ENCODE measurements around the gene MYBPC3. TPM values are rescaled to one million over a fixed set of nuclear protein-coding genes. Genes with fewer than 3 reads are reported as not detected.
A peak's percentile ranks its signal among the peaks of the same experiment; 100 is the strongest.

MYBPC3 gene
- total and polyA plus RNA-seq, 2 donors from 2014 or later, result 0.19 to 0.52 TPM

GRCh38 chr11:47388697-47389576 is 36.4 kb upstream of the MYBPC3 start:
- no peak for FAIRE-seq
- Histone ChIP-seq H3K4me1 (ENCODE audit: control insufficient read depth in 2 of 3, insufficient read depth in 2 of 3, low read depth in 1 of 3, low read length in 3 of 3) (no peaks in the 10 kb centered on the region), H3K27me3 (ENCODE audit: control insufficient read depth, insufficient read depth, low read length) (no peaks in the 10 kb centered on the region), H3K9me3 (ENCODE audit: control insufficient read depth in 2 of 3, insufficient read depth in 1 of 3, low read length in 3 of 3) (no peaks in the 10 kb centered on the region), H3K4me3 (ENCODE audit: low read length in 3 of 3) (no peak overlapping the region), H3K36me3 (ENCODE audit: control insufficient read depth in 2 of 3, insufficient read depth in 3 of 3, low read length in 3 of 3) (no peaks in the 10 kb centered on the region), H3K27ac (ENCODE audit: low read depth in 2 of 2, low read length in 2 of 2) (peak overlapping the region in 1 of 2 donors; percentile 28), H3K9ac (ENCODE audit: low read length in 3 of 3) (no peak overlapping the region)
- TF ChIP-seq, protein P1, sequence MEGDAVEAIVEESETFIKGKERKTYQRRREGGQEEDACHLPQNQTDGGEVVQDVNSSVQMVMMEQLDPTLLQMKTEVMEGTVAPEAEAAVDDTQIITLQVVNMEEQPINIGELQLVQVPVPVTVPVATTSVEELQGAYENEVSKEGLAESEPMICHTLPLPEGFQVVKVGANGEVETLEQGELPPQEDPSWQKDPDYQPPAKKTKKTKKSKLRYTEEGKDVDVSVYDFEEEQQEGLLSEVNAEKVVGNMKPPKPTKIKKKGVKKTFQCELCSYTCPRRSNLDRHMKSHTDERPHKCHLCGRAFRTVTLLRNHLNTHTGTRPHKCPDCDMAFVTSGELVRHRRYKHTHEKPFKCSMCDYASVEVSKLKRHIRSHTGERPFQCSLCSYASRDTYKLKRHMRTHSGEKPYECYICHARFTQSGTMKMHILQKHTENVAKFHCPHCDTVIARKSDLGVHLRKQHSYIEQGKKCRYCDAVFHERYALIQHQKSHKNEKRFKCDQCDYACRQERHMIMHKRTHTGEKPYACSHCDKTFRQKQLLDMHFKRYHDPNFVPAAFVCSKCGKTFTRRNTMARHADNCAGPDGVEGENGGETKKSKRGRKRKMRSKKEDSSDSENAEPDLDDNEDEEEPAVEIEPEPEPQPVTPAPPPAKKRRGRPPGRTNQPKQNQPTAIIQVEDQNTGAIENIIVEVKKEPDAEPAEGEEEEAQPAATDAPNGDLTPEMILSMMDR (IDR thresholded peaks at IDR 0.05; ENCODE audit: borderline replicate concordance, extremely low read depth, insufficient read depth), result no peak
- intact Hi-C loops (cut with DNase I), result no loop called here
- DNase-seq, result no peak

DNA sequence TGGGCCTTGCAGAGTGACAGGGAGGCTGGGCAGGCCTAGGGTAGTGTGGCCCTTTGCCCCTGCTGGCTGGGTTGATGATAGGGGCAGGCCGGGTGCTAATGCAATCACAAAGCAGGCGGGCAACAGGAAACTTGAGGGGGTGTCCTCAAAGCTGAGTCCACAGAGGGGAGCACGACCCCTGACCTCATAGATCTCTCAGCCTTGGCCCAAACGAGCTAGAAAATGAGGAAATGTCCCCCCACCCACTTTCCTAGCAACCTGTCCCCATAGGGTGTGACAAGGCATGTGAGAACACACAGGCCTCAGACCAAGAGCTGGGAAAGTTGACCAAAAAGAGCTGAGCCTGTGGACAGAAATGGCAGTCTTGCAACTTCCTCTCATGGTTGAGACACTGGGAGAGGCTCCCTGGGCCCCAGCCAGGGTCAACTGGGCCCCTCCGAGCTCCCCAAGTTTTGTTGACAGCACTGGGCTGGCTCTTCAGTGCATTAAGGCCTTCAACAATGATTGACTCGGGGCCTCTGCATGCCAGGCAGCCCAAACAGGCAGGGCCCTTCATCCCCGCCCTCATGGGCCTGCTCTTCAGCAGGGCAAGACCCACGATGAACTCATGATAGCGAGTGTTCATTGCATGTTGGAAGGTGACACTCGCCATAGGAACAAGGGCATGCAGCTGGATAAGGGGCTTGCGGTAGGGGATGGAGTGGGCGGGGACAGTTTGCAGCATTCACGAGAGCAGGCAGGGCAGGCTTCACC is 35.6 kb upstream of the MYBPC3 start:
- FAIRE-seq, result no peak
- no peak for DNase-seq

GRCh38 chr11:47384498-47384897 is 32.0 kb upstream of the MYBPC3 start:
- H3K36me3 ChIP-seq (ENCODE audit: control insufficient read depth in 2 of 3, insufficient read depth in 3 of 3, low read length in 3 of 3), result no peaks in the 10 kb centered on the region
- no peak overlapping the region for H3K27ac ChIP-seq (ENCODE audit: low read depth in 2 of 2, low read length in 2 of 2)
- no peak for DNase-seq
- FAIRE-seq, result no peak
- no peak overlapping the region for H3K4me3 ChIP-seq (ENCODE audit: low read length in 3 of 3)
- H3K4me1 ChIP-seq (ENCODE audit: control insufficient read depth in 2 of 3, insufficient read depth in 2 of 3, low read depth in 1 of 3, low read length in 3 of 3), result no peaks in the 10 kb centered on the region
- peaks cover 0 to 2% (median 0%) of the 10 kb centered on the region in 3 donors for H3K9me3 ChIP-seq (ENCODE audit: control insufficient read depth in 2 of 3, insufficient read depth in 1 of 3, low read length in 3 of 3)
- TF ChIP-seq, protein P1 (IDR thresholded peaks at IDR 0.05; ENCODE audit: borderline replicate concordance, extremely low read depth, insufficient read depth), result no peak
- H3K27me3 ChIP-seq (ENCODE audit: control insufficient read depth, insufficient read depth, low read length), result no peaks in the 10 kb centered on the region
- no peak overlapping the region for H3K9ac ChIP-seq (ENCODE audit: low read length in 3 of 3)
- intact Hi-C loops (cut with DNase I), result no loop called here

More for the DNA sequence above, 35.6 kb upstream of the MYBPC3 start:
- intact Hi-C loops (cut with DNase I), result no loop called here
- no peak overlapping the region for H3K9ac ChIP-seq (ENCODE audit: low read length in 3 of 3)
- no peak overlapping the region for H3K27ac ChIP-seq (ENCODE audit: low read depth in 2 of 2, low read length in 2 of 2)
- no peaks in the 10 kb centered on the region for H3K9me3 ChIP-seq (ENCODE audit: control insufficient read depth in 2 of 3, insufficient read depth in 1 of 3, low read length in 3 of 3)
- H3K4me3 ChIP-seq (ENCODE audit: low read length in 3 of 3), result no peak overlapping the region
- TF ChIP-seq, protein P1 (IDR thresholded peaks at IDR 0.05; ENCODE audit: borderline replicate concordance, extremely low read depth, insufficient read depth), result no peak
- H3K36me3 ChIP-seq (ENCODE audit: control insufficient read depth in 2 of 3, insufficient read depth in 3 of 3, low read length in 3 of 3), result no peaks in the 10 kb centered on the region
- no peaks in the 10 kb centered on the region for H3K27me3 ChIP-seq (ENCODE audit: control insufficient read depth, insufficient read depth, low read length)
- H3K4me1 ChIP-seq (ENCODE audit: control insufficient read depth in 2 of 3, insufficient read depth in 2 of 3, low read depth in 1 of 3, low read length in 3 of 3), result no peaks in the 10 kb centered on the region
